Measurements from ENCODE around the gene MYG1.

- TF ChIP-seq CTCF (optimal IDR thresholded peaks at IDR 0.05 in 1 of 3, IDR thresholded peaks at IDR 0.05 in 1 of 3, conservative IDR thresholded peaks at IDR 0.05 in 1 of 3; ENCODE audit: extremely low read depth in 1 of 3, insufficient read depth in 2 of 3, low read length in 3 of 3) (no peak), EZH2 (IDR thresholded peaks at IDR 0.05; ENCODE audit: low read length) (no peak)
Observed at GRCh38 chr12:53333845-53334244, 34.4 kb downstream of the MYG1 start.

Data from keratinocyte (primary cell).